HG02938 (cell line): Measurements from ENCODE around the gene CCDC137.
A peak's percentile ranks its signal among the peaks of the same experiment; 100 is the strongest.

Experiments used
- ATAC-seq: cut with Tn5 transposase; IDR thresholded peaks from one replicate; pipeline ENCODE4 v1.9.1; 2021; ENCODE audit warnings: mild to moderate bottlenecking, moderate library complexity; ENCODE audit not compliant: unreplicated experiment

Gene CCDC137

GRCh38 chr17:81681672-81682071 is 15.1 kb downstream of the CCDC137 start:
- ATAC-seq = no peak

GRCh38 chr17:81682565-81683207 is 16.1 kb downstream of the CCDC137 start:
- ATAC-seq = no peak

- ATAC-seq = peak; percentile 29
These were observed 16.7 kb downstream of the CCDC137 start for GRCh38 chr17:81683208-81683583.

GRCh38 chr17:81683584-81684441 is 17.3 kb downstream of the CCDC137 start, which contains the start of the genes ARL16 and HGS:
TSS of gene ARL16 (minus strand) at chr17:81683797. CDS start at chr17:81683753, 44 bp downstream.
TSS of gene HGS (plus strand) at chr17:81684011. CDS start at chr17:81684067, 56 bp downstream.
- ATAC-seq = peak; percentile 89

- ATAC-seq = no peak
These were observed 17.9 kb downstream of the CCDC137 start for GRCh38 chr17:81684442-81684911.

GRCh38 chr17:81685108-81685507 is 18.6 kb downstream of the CCDC137 start:
- no peak for ATAC-seq

- ATAC-seq = no peak
These were observed 20.1 kb downstream of the CCDC137 start for GRCh38 chr17:81686614-81687013.

- no peak for ATAC-seq
These were observed 21.4 kb downstream of the CCDC137 start for GRCh38 chr17:81687770-81688541.

- ATAC-seq = no peak
These were observed 22.1 kb downstream of the CCDC137 start for GRCh38 chr17:81688616-81689015.

- no peak for ATAC-seq
These were observed 23.5 kb downstream of the CCDC137 start for GRCh38 chr17:81690066-81690465.

- ATAC-seq = no peak
These were observed 24.0 kb downstream of the CCDC137 start for GRCh38 chr17:81690549-81690948.

GRCh38 chr17:81691196-81691595 is 24.7 kb downstream of the CCDC137 start:
- no peak for ATAC-seq

GRCh38 chr17:81691608-81692007 is 25.1 kb downstream of the CCDC137 start:
- no peak for ATAC-seq

- ATAC-seq = no peak
These were observed 27.1 kb downstream of the CCDC137 start for GRCh38 chr17:81693509-81694210.

GRCh38 chr17:81694810-81695209 is 28.3 kb downstream of the CCDC137 start:
- no peak for ATAC-seq

GRCh38 chr17:81695211-81695610 is 28.7 kb downstream of the CCDC137 start:
- ATAC-seq = no peak

- no peak for ATAC-seq
These were observed 29.3 kb downstream of the CCDC137 start for GRCh38 chr17:81695801-81696200.

GRCh38 chr17:81696218-81696941 is 29.8 kb downstream of the CCDC137 start:
- ATAC-seq = no peak

GRCh38 chr17:81697261-81698044 is 30.9 kb downstream of the CCDC137 start:
- ATAC-seq = no peak
